Fibroblast of the conjunctiva (primary cell): ENCODE measurements around the gene USP26.
"Not testable (repeated sequence)": the region's sequence is repeated elsewhere in the genome, so short reads cannot be mapped to it uniquely, and the experiment has no call there.

ENCODE experiments used
- DNase-seq: peaks from one replicate; pipeline ENCODE4 v3.0.0-alpha.2; 2010; ENCODE audit warnings: low read depth

USP26 gene

GRCh38 chrX:133033010-133033409 lies 63.9 kb downstream of the USP26 start:
- no peak for DNase-seq

GRCh38 chrX:133018229-133018628 lies 78.7 kb downstream of the USP26 start:
- no peak for DNase-seq

- no peak for DNase-seq
Measured at GRCh38 chrX:133007458-133007857, 89.5 kb downstream of the USP26 start.

- DNase-seq = no peak
Measured at GRCh38 chrX:133005616-133006015, 91.3 kb downstream of the USP26 start.

- no peak for DNase-seq
Measured at GRCh38 chrX:133005042-133005441, 91.9 kb downstream of the USP26 start.

- DNase-seq = no peak
Measured at GRCh38 chrX:132999209-132999608, 97.7 kb downstream of the USP26 start.

- DNase-seq = no peak
Measured at GRCh38 chrX:132990835-132991234, 106.1 kb downstream of the USP26 start.

GRCh38 chrX:132986556-132986955 lies 110.4 kb downstream of the USP26 start:
- no peak for DNase-seq

- DNase-seq = no peak
Measured at GRCh38 chrX:132984058-132984650, 112.8 kb downstream of the USP26 start.

- no peak for DNase-seq
Measured at GRCh38 chrX:132983496-132983895, 113.4 kb downstream of the USP26 start.

GRCh38 chrX:132980035-132980434 lies 116.9 kb downstream of the USP26 start:
- DNase-seq = not testable (repeated sequence)
